ENCODE measurements around the gene CFTR. TPM values are rescaled to one million over a fixed set of nuclear protein-coding genes. Genes with fewer than 3 reads are reported as not detected.
"Not testable (repeated sequence)": the region's sequence is repeated elsewhere in the genome, so short reads cannot be mapped to it uniquely, and the experiment has no call there.

CFTR gene
- total and polyA plus RNA-seq, 10 of the 15 experiments (the other 5 are each of a cell fraction or from before 2014, with no cell fraction given), result 0.02 to 2.3 (median 0.21) TPM; not detected in 1

GRCh38 chr7:117508676-117509075 lies 28.9 kb downstream of the CFTR start (continued):
- TF ChIP-seq, protein P1, sequence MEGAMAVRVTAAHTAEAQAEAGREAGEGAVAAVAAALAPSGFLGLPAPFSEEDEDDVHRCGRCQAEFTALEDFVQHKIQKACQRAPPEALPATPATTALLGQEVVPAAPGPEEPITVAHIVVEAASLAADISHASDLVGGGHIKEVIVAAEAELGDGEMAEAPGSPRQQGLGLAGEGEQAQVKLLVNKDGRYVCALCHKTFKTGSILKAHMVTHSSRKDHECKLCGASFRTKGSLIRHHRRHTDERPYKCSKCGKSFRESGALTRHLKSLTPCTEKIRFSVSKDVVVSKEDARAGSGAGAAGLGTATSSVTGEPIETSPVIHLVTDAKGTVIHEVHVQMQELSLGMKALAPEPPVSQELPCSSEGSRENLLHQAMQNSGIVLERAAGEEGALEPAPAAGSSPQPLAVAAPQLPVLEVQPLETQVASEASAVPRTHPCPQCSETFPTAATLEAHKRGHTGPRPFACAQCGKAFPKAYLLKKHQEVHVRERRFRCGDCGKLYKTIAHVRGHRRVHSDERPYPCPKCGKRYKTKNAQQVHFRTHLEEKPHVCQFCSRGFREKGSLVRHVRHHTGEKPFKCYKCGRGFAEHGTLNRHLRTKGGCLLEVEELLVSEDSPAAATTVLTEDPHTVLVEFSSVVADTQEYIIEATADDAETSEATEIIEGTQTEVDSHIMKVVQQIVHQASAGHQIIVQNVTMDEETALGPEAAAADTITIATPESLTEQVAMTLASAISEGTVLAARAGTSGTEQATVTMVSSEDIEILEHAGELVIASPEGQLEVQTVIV (IDR thresholded peaks at IDR 0.05; ENCODE audit: borderline replicate concordance, partially characterized antibody), result no peak
- no peak for TF ChIP-seq RBBP5 (conservative IDR thresholded peaks at IDR 0.05)
- TF ChIP-seq FOS (IDR thresholded peaks at IDR 0.05; ENCODE audit: borderline replicate concordance, extremely low read depth, insufficient read length), result no peak
- TF ChIP-seq STAT1 (conservative IDR thresholded peaks at IDR 0.05), result no peak

DNA sequence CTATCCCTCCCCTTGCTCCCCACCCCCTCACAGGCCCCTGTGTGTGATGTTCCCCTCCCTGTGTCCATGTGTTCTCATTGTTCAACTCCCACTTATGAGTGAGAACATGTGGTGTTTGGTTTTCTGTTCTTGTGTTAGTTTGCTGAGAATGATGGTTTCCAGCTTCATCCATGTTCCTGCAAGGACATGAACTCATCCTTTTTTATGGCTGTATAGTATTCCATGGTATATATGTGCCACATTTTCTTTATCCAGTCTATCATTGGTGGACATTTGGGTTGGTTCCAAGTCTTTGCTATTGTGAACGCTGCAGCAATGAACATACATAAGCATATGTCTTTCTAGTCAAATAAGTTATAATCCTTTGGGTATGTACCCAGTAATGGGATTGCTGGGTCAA lies 37.4 kb downstream of the CFTR start:
- in situ Hi-C loops (cut with MboI); H3K36me3 ChIP-seq (ENCODE audit: control insufficient read depth in 2 of 2, insufficient read depth in 2 of 2, low read length in 1 of 2); H3K4me2 ChIP-seq (ENCODE audit: control insufficient read depth, insufficient read depth); intact Hi-C loops (cut with micrococcal nuclease; ENCODE audit: unreplicated experiment); H3K79me2 ChIP-seq (ENCODE audit: control insufficient read depth, insufficient read depth, low read length); H3K27ac ChIP-seq (ENCODE audit: control insufficient read depth, insufficient read depth); H3K27me3 ChIP-seq (replicated peaks in 1 of 2; ENCODE audit: control insufficient read depth in 2 of 2, insufficient read depth in 2 of 2, low read length in 1 of 2); FAIRE-seq; RAD21 ChIA-PET (ENCODE audit: unreplicated experiment); H3K4me1 ChIP-seq (ENCODE audit: control insufficient read depth, insufficient read depth, low read length); H3K9ac ChIP-seq (ENCODE audit: control insufficient read depth, insufficient read depth, low read length); H3K4me3 ChIP-seq; SMC1A ChIA-PET (ENCODE audit: uncharacterized antibody, unreplicated experiment); ATAC-seq; CTCF ChIA-PET; BruUV-seq (replicated peaks); DNase-seq (ENCODE audit: low read depth, low spot score); H3K9me3 ChIP-seq (replicated peaks; ENCODE audit: control insufficient read depth, insufficient read depth, low read length); H4K20me1 ChIP-seq (ENCODE audit: control insufficient read depth, insufficient read depth); POLR2A ChIA-PET; H2AFZ ChIP-seq (ENCODE audit: control insufficient read depth, low read depth, low read length): not testable (repeated sequence)
- 46% methylated on average over 1 of the region's 1 CpG for WGBS (ENCODE audit: insufficient coverage, insufficient replicate concordance, low lambda C conversion rate, missing lambda C conversion rate)

Data from GM12878 (cell line).